ENCODE data around the gene MC1R. TPM values are rescaled to one million over a fixed set of nuclear protein-coding genes. Genes with fewer than 3 reads are reported as not detected.

The MC1R gene
- total RNA-seq, 1 donor from 2014 or later: 6.9 TPM

GRCh38 chr16:89892055-89892630 is 26.5 kb upstream of the MC1R start:
- Mint-ChIP-seq H3K36me3 (ENCODE audit: unreplicated experiment) (peaks cover 29% of the 10 kb centered on the region), H3K4me3 (ENCODE audit: unreplicated experiment) (no peak overlapping the region), H3K27ac (ENCODE audit: unreplicated experiment) (no peak overlapping the region), H3K9me3 (ENCODE audit: unreplicated experiment) (no peaks in the 10 kb centered on the region), H3K4me1 (ENCODE audit: unreplicated experiment) (no peaks in the 10 kb centered on the region), H3K27me3 (ENCODE audit: unreplicated experiment) (no peaks in the 10 kb centered on the region)
- DNase-seq (ENCODE audit: extremely low spot score, unreplicated experiment): no peak
- TF ChIP-seq CTCF (IDR thresholded peaks at IDR 0.05): no peak

- Mint-ChIP-seq H3K4me1 (ENCODE audit: unreplicated experiment) (no peaks in the 10 kb centered on the region), H3K27me3 (ENCODE audit: unreplicated experiment) (no peaks in the 10 kb centered on the region), H3K4me3 (ENCODE audit: unreplicated experiment) (no peak overlapping the region), H3K27ac (ENCODE audit: unreplicated experiment) (no peak overlapping the region), H3K9me3 (ENCODE audit: unreplicated experiment) (no peaks in the 10 kb centered on the region), H3K36me3 (ENCODE audit: unreplicated experiment) (peaks cover 29% of the 10 kb centered on the region)
- DNase-seq (ENCODE audit: extremely low spot score, unreplicated experiment): no peak
- no peak for TF ChIP-seq CTCF (IDR thresholded peaks at IDR 0.05)
Observed at GRCh38 chr16:89892635-89893034, 26.0 kb upstream of the MC1R start.

GRCh38 chr16:89893642-89894548 is 24.8 kb upstream of the MC1R start:
- Mint-ChIP-seq H3K4me1 (ENCODE audit: unreplicated experiment) (no peaks in the 10 kb centered on the region), H3K36me3 (ENCODE audit: unreplicated experiment) (peaks cover 32% of the 10 kb centered on the region), H3K27ac (ENCODE audit: unreplicated experiment) (no peak overlapping the region), H3K4me3 (ENCODE audit: unreplicated experiment) (no peak overlapping the region), H3K9me3 (ENCODE audit: unreplicated experiment) (no peaks in the 10 kb centered on the region), H3K27me3 (ENCODE audit: unreplicated experiment) (no peaks in the 10 kb centered on the region)
- DNase-seq (ENCODE audit: extremely low spot score, unreplicated experiment): no peak
- TF ChIP-seq CTCF (IDR thresholded peaks at IDR 0.05): no peak

- TF ChIP-seq CTCF (IDR thresholded peaks at IDR 0.05): no peak
- Mint-ChIP-seq H3K4me3 (ENCODE audit: unreplicated experiment) (no peak overlapping the region), H3K4me1 (ENCODE audit: unreplicated experiment) (no peaks in the 10 kb centered on the region), H3K9me3 (ENCODE audit: unreplicated experiment) (no peaks in the 10 kb centered on the region), H3K36me3 (ENCODE audit: unreplicated experiment) (peaks cover 48% of the 10 kb centered on the region), H3K27ac (ENCODE audit: unreplicated experiment) (no peak overlapping the region), H3K27me3 (ENCODE audit: unreplicated experiment) (no peaks in the 10 kb centered on the region)
- no peak for DNase-seq (ENCODE audit: extremely low spot score, unreplicated experiment)
Observed at GRCh38 chr16:89895482-89896250, 23.0 kb upstream of the MC1R start.

- DNase-seq (ENCODE audit: extremely low spot score, unreplicated experiment): no peak
- no peaks in the 10 kb centered on the region for H3K4me1 Mint-ChIP-seq (ENCODE audit: unreplicated experiment)
- peaks cover 46% of the 10 kb centered on the region for H3K36me3 Mint-ChIP-seq (ENCODE audit: unreplicated experiment)
- no peak overlapping the region for H3K27ac Mint-ChIP-seq (ENCODE audit: unreplicated experiment)
- no peaks in the 10 kb centered on the region for H3K27me3 Mint-ChIP-seq (ENCODE audit: unreplicated experiment)
- no peaks in the 10 kb centered on the region for H3K9me3 Mint-ChIP-seq (ENCODE audit: unreplicated experiment)
- TF ChIP-seq CTCF (IDR thresholded peaks at IDR 0.05): no peak
- H3K4me3 Mint-ChIP-seq (ENCODE audit: unreplicated experiment): no peak overlapping the region
Observed at GRCh38 chr16:89897204-89897603, 21.5 kb upstream of the MC1R start.
